KMS-11 (cell line): ENCODE results near the gene PADI4.

ENCODE experiments used
- H2AFZ ChIP-seq: fragments of 200-600 bp; sonication (generic); 2 replicates; pipeline ENCODE4 v1.6.1; 2016; ENCODE audit warnings: antibody characterized with exemption, mixed run types, low read depth
- H3K27ac ChIP-seq: fragments of 200-600 bp; sonication (generic); 2 replicates; pipeline ENCODE4 v1.6.1; 2016; ENCODE audit warnings: mild to moderate bottlenecking, mixed run types
- H3K27me3 ChIP-seq: fragments of 200-600 bp; sonication (generic); 2 replicates; pipeline ENCODE4 v1.6.1; 2017; ENCODE audit warnings: mild to moderate bottlenecking, low read depth, mixed run types, moderate library complexity; ENCODE audit not compliant: insufficient read depth
- H3K36me3 ChIP-seq: fragments of 200-600 bp; sonication (generic); 2 replicates; pipeline ENCODE4 v1.6.1; 2017; ENCODE audit warnings: mild to moderate bottlenecking, mixed run types; ENCODE audit not compliant: insufficient read depth
- H3K4me1 ChIP-seq: fragments of 200-600 bp; sonication (generic); 2 replicates; pipeline ENCODE4 v1.6.1; 2016; ENCODE audit warnings: mild to moderate bottlenecking, low read depth, mixed run types; ENCODE audit not compliant: poor library complexity, severe bottlenecking
- H3K4me2 ChIP-seq: fragments of 200-600 bp; sonication (generic); 2 replicates; pipeline ENCODE4 v1.7.0; 2016; ENCODE audit warnings: mild to moderate bottlenecking, mixed run types
- H3K4me3 ChIP-seq: fragments of 200-600 bp; sonication (generic); IDR thresholded peaks from 2 replicates; pipeline ENCODE4 v1.6.1; 2017; ENCODE audit warnings: low read depth, low read length, mixed read lengths; ENCODE audit not compliant: insufficient read depth
- H3K79me2 ChIP-seq: fragments of 200-600 bp; sonication (generic); 2 replicates; pipeline ENCODE4 v1.6.1; 2016; ENCODE audit warnings: low read depth, mixed run types; ENCODE audit not compliant: insufficient read depth
- H3K9ac ChIP-seq: fragments of 200-600 bp; sonication (generic); 2 replicates; pipeline ENCODE4 v1.6.1; 2016; ENCODE audit warnings: mild to moderate bottlenecking, mixed run types
- H4K20me1 ChIP-seq: fragments of 200-600 bp; sonication (generic); 2 replicates; pipeline ENCODE4 v1.6.1; 2016; ENCODE audit warnings: mild to moderate bottlenecking, mixed run types; ENCODE audit not compliant: insufficient read depth
- TF ChIP-seq, protein P1 (sequence below): fragments of 200-600 bp; sonication (generic); conservative IDR thresholded peaks from 2 replicates; pipeline ENCODE4 v1.6.1; 2017; ENCODE audit warnings: low read depth, mild to moderate bottlenecking, antibody characterized with exemption, low read length, moderate library complexity, mixed read lengths

Gene PADI4

DNA sequence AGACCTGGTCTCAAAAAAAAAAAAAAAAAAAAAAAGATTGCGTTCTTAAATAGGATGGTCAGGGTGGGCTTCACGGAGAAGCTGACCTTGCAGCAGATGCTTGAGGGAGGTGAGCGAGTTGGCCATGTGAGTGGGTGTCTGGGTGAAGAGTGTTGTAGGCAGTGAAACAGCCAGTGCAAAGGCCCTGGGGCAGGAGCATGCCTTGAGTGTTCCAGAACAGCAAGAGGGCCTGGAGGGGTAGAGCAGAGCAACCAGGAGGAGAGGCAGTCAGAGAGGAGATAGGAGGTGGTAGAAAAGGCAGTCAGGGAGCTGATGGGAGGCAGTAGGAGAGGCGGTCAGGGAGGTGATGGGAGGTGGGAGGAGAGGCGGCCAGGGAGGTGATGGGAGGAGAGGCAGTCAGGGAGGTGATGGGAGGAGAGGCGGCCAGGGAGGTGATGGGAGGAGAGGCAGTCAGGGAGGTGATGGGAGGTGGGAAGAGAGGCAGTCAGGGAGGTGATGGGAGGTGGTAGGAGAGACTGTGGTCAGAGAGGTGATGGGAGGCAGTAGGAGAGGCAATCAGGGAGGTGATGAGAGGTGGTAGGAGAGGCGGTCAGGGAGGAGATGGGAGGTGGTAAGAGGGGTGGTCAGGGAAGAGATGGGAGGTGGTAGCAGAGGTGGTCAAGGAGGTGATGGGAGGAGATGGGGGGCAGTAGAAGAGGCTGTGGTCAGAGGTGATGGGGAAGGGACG lies 43.8 kb downstream of the PADI4 start:
- H2AFZ ChIP-seq: no peak overlapping the region
- H3K27me3 ChIP-seq: peaks cover 43% of the 10 kb centered on the region
- H3K79me2 ChIP-seq: no peaks in the 10 kb centered on the region
- H4K20me1 ChIP-seq: no peaks in the 10 kb centered on the region
- H3K27ac ChIP-seq: no peak overlapping the region
- no peak overlapping the region for H3K4me2 ChIP-seq
- TF ChIP-seq, protein P1, sequence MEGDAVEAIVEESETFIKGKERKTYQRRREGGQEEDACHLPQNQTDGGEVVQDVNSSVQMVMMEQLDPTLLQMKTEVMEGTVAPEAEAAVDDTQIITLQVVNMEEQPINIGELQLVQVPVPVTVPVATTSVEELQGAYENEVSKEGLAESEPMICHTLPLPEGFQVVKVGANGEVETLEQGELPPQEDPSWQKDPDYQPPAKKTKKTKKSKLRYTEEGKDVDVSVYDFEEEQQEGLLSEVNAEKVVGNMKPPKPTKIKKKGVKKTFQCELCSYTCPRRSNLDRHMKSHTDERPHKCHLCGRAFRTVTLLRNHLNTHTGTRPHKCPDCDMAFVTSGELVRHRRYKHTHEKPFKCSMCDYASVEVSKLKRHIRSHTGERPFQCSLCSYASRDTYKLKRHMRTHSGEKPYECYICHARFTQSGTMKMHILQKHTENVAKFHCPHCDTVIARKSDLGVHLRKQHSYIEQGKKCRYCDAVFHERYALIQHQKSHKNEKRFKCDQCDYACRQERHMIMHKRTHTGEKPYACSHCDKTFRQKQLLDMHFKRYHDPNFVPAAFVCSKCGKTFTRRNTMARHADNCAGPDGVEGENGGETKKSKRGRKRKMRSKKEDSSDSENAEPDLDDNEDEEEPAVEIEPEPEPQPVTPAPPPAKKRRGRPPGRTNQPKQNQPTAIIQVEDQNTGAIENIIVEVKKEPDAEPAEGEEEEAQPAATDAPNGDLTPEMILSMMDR: no peak
- H3K36me3 ChIP-seq: no peaks in the 10 kb centered on the region
- H3K9ac ChIP-seq: no peak overlapping the region
- no peak overlapping the region for H3K4me3 ChIP-seq
- no peaks in the 10 kb centered on the region for H3K4me1 ChIP-seq

DNA sequence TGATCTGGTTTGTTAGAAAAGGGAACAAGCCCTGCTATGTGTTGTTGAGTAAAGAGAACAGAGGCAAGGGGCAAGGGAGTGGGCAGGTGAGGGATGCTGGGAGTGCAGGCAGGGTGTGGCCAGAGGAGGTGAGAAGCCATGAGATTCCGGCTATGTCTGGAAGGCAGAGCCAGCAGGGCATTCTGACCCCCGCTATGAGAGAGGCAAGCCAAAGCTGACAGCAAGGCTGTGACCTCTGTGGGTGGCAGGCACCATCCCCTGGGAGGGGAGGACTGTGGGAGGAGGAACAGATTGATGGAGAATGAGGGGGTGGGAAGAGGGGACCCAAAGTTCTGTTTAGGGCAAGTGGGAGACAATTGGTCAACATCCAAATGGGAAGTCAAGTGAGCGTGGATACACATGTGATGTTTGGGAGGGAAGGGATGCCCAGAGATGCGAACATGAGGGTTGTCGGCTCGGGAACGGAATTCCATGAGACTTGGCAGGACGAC lies 44.5 kb downstream of the PADI4 start:
- no peak overlapping the region for H3K9ac ChIP-seq
- TF ChIP-seq, protein P1: no peak
- no peaks in the 10 kb centered on the region for H3K79me2 ChIP-seq
- no peaks in the 10 kb centered on the region for H3K4me1 ChIP-seq
- H3K36me3 ChIP-seq: no peaks in the 10 kb centered on the region
- no peak overlapping the region for H3K4me2 ChIP-seq
- H3K27me3 ChIP-seq: peaks cover 50% of the 10 kb centered on the region
- H4K20me1 ChIP-seq: no peaks in the 10 kb centered on the region
- H2AFZ ChIP-seq: no peak overlapping the region
- no peak overlapping the region for H3K27ac ChIP-seq
- no peak overlapping the region for H3K4me3 ChIP-seq

DNA sequence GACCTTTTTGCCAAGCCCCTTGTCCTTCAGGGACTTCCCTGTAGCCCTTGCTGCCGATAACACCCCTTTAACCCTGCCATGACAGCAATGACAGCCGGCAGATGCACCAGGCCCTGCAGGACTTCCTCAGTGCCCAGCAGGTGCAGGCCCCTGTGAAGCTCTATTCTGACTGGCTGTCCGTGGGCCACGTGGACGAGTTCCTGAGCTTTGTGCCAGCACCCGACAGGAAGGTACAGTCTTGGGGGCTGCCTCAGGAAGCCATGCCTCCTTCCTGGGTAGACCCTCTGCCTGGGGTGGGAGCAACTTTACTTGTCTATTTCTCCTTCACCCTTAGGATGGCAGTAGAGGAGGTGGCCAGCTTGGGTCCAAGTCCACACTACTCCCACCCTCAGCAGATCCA lies 47.9 kb downstream of the PADI4 start:
- H3K4me2 ChIP-seq: no peak overlapping the region
- H3K9ac ChIP-seq: no peak overlapping the region
- TF ChIP-seq, protein P1: no peak
- no peak overlapping the region for H3K27ac ChIP-seq
- H3K4me3 ChIP-seq: no peak overlapping the region
- no peaks in the 10 kb centered on the region for H3K4me1 ChIP-seq
- H3K79me2 ChIP-seq: no peaks in the 10 kb centered on the region
- no peaks in the 10 kb centered on the region for H3K36me3 ChIP-seq
- no peaks in the 10 kb centered on the region for H4K20me1 ChIP-seq
- H3K27me3 ChIP-seq: peaks cover 61% of the 10 kb centered on the region
- no peak overlapping the region for H2AFZ ChIP-seq

DNA sequence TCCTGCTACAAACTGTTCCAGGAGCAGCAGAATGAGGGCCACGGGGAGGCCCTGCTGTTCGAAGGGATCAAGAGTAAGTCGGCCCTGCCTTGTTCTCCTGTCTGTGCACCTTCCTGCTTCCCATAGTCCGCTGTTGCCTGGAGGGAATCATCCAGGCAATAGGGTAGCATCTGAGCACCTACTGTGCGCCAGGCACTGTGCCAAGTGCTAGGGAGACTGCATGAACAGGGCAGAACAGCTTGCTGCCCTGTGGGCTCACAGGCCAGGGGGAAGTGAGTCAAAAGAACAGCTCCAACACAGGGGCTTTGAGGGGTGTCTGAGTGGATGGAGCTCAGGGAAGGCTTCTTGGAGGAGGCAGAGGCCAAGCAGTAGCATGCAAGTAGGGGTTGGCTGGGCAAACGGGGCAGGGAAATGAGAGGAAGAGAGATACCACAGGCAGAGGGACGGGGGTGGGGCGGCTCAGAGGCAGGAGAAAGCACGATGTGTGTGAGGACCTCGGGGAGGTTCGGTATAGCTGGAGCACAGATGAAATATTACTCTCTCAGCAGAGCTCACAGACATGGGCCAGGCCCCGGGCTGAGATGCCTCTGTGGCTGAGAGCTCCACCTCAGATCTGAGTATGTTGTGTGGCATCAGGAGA lies 48.5 kb downstream of the PADI4 start:
- Histone ChIP-seq H3K36me3 (no peaks in the 10 kb centered on the region), H4K20me1 (no peaks in the 10 kb centered on the region), H3K27ac (no peak overlapping the region), H3K9ac (no peak overlapping the region), H3K27me3 (peaks cover 65% of the 10 kb centered on the region), H2AFZ (no peak overlapping the region), H3K4me3 (no peak overlapping the region), H3K4me2 (no peak overlapping the region), H3K4me1 (no peaks in the 10 kb centered on the region), H3K79me2 (no peaks in the 10 kb centered on the region)
- TF ChIP-seq, protein P1: no peak
